Activated CD4-positive, alpha-beta memory T cell treated with anti-CD3 and anti-CD28 coated beads for 36 hours (primary cell): ENCODE data around the gene FATE1. TPM values are rescaled to one million over a fixed set of nuclear protein-coding genes. Genes with fewer than 3 reads are reported as not detected.

Source experiments
- CTCF ChIA-PET: fragments of 350-600 bp; sonication (Branson Sonifier 250); formaldehyde crosslinking; loops from one replicate; lab custom pipeline; 2021; ENCODE audit warnings: antibody characterized with exemption, inconsistent platforms; lab: Charles Lee
- POLR2A ChIA-PET: fragments of 350-600 bp; sonication (Branson Sonifier 250); formaldehyde crosslinking; loops from one replicate; lab custom pipeline; 2021; ENCODE audit warnings: antibody characterized with exemption; lab: Charles Lee
- DNase-seq: peaks from one replicate; pipeline ENCODE4 v3.0.0-alpha.2; 2020
- H3K27ac Mint-ChIP-seq: one replicate; pipeline ENCODE4 v1.8.0; 2021; ENCODE audit warnings: mixed read lengths
- H3K27me3 Mint-ChIP-seq: one replicate; pipeline ENCODE4 v1.8.0; 2021; ENCODE audit warnings: mixed read lengths
- H3K36me3 Mint-ChIP-seq: one replicate; pipeline ENCODE4 v1.8.0; 2021; ENCODE audit warnings: mixed read lengths
- H3K4me1 Mint-ChIP-seq: one replicate; pipeline ENCODE4 v1.8.0; 2021; ENCODE audit warnings: low read depth, mixed read lengths
- H3K4me3 Mint-ChIP-seq: one replicate; pipeline ENCODE4 v1.8.0; 2021; ENCODE audit warnings: mild to moderate bottlenecking, mixed read lengths
- H3K9me3 Mint-ChIP-seq: one replicate; pipeline ENCODE4 v1.8.0; 2021; ENCODE audit warnings: mixed read lengths
- intact Hi-C: fragments of 100-400 bp; cut with micrococcal nuclease; formaldehyde crosslinking; loops from one replicate; pipeline ENCODE4 v1.15.1; 2023
- total RNA-seq, 2 experiments: library from RNA; stranded (reverse); gene quantifications; one replicate each; pipeline ENCODE4 v1.2.3, GENCODE V29; 2021

Gene FATE1, protein sequence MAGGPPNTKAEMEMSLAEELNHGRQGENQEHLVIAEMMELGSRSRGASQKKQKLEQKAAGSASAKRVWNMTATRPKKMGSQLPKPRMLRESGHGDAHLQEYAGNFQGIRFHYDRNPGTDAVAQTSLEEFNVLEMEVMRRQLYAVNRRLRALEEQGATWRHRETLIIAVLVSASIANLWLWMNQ
- total RNA-seq: not detected

DNA sequence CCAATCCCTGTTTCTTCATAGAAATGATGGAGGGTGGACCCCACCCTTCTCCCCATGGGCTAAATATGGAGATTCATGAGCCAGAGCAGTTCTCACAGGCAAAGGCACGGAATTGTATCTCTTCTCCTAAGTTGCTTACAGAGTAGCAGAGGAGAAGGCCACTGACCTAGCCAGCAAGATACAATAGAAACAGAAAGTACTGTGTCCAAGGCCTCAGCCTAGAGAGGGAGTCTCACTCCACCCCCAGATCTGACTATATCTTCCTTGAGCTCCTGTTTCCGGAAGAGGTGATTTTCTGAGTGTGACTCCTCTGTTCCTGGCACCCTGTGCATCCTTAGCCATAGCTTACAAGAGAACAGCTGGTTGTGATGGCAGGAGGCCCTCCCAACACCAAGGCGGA lies at the start of gene FATE1:
TSS of gene FATE1 (plus strand) at position 284 of the 400 bp plus-strand sequence. CDS start at position 369, 85 bp downstream.
- no peak for DNase-seq
- intact Hi-C loops: no loop called here
- Mint-ChIP-seq H3K27ac (no peak within 1 kb of the TSS), H3K4me3 (no peak within 1 kb of the TSS), H3K4me1 (no peaks in the 10 kb centered on the region), H3K9me3 (no peaks in the 10 kb centered on the region), H3K27me3 (peaks cover 2% of the 10 kb centered on the region), H3K36me3 (no peaks in the 10 kb centered on the region)
- ChIA-PET CTCF (no interaction called here), POLR2A (no interaction called here)

DNA sequence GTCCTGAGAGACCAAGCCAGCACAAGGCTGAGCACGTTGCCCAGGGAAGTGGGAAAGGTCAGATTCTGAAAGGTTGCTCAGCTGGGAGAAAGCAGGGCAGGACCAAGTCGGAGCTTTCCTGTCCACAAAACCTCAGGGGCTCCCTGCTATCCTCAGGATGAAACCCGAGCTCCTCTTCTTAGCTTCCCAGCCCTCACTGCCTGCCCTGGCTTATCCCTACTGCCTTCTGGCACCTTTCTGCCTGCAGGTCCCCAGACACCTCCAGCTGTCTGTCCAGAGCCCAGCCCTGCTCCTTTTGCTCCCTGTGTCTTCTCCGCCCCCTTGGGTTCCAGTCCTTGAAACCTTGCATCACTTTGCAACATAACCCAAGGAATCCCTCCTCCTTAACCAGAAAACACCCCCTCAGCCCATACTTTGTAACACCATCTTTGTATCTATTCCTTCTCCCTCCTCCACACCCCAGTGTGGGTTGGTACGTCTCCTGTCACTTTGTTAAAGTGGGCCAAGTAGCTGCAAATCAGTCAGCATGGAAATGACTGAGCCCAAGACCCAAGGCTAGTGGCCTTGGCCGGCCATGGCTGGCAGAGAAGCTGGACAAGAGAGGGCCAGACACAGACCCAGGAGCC lies 40.6 kb upstream of the FATE1 start:
- POLR2A ChIA-PET: no interaction called here
- intact Hi-C loops: no loop called here
- Mint-ChIP-seq H3K27me3 (peaks cover 4% of the 10 kb centered on the region), H3K27ac (no peak overlapping the region), H3K36me3 (no peaks in the 10 kb centered on the region), H3K9me3 (no peaks in the 10 kb centered on the region), H3K4me1 (no peaks in the 10 kb centered on the region), H3K4me3 (no peak overlapping the region)
- DNase-seq: no peak
- CTCF ChIA-PET: no interaction called here

DNA sequence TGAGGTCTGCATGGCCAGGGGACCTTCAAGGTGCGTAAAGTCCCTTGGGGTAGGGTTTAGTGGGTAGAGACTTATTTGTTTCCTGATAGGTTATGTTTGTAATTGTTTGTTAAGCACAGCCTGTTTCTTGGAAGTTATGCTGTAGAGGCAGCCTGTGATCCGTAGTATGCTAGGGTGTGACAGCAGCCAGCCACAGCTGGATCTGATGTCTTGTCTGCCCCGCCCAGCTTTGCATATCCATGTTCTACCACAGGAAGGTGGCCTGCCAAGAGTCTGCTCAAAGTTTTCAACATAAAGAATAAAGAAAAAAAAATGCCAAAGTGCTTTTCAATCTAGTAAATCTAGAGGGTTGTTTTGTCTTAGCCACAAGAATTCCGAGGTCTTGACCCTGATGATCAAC lies 39.6 kb upstream of the FATE1 start:
- DNase-seq: no peak
- no peaks in the 10 kb centered on the region for H3K4me1 Mint-ChIP-seq
- H3K9me3 Mint-ChIP-seq: no peaks in the 10 kb centered on the region
- no peaks in the 10 kb centered on the region for H3K36me3 Mint-ChIP-seq
- POLR2A ChIA-PET: no interaction called here
- no peak overlapping the region for H3K4me3 Mint-ChIP-seq
- no peak overlapping the region for H3K27ac Mint-ChIP-seq
- intact Hi-C loops: no loop called here
- CTCF ChIA-PET: no interaction called here
- H3K27me3 Mint-ChIP-seq: peaks cover 1% of the 10 kb centered on the region

- Mint-ChIP-seq H3K27me3 (peaks cover 9% of the 10 kb centered on the region), H3K4me1 (no peaks in the 10 kb centered on the region), H3K9me3 (no peaks in the 10 kb centered on the region), H3K27ac (no peak overlapping the region), H3K36me3 (no peaks in the 10 kb centered on the region), H3K4me3 (no peak overlapping the region)
- intact Hi-C loops: loop anchor here (5.0 kb wide), 2 partner anchors 173 to 323 kb away; no protein-coding TSS in a partner anchor
- ChIA-PET POLR2A (no interaction called here), CTCF (interaction anchor here (1.6 to 2.9 kb wide), 2 partner anchors 524 to 529 kb away, joined by 5 to 15 read pairs; no protein-coding TSS in a partner anchor)
- DNase-seq: no peak
Measured at GRCh38 chrX:151679798-151680402, 35.9 kb upstream of the FATE1 start.

GRCh38 chrX:151680805-151681204 lies 35.0 kb upstream of the FATE1 start:
- DNase-seq: peak; percentile 68
- no peaks in the 10 kb centered on the region for H3K4me1 Mint-ChIP-seq
- peaks cover 9% of the 10 kb centered on the region for H3K27me3 Mint-ChIP-seq
- intact Hi-C loops: loop anchor here (1.0 to 5.0 kb wide), 3 partner anchors 174 to 530 kb away; no protein-coding TSS in a partner anchor
- H3K27ac Mint-ChIP-seq: no peak overlapping the region
- no peak overlapping the region for H3K4me3 Mint-ChIP-seq
- H3K36me3 Mint-ChIP-seq: no peaks in the 10 kb centered on the region
- H3K9me3 Mint-ChIP-seq: no peaks in the 10 kb centered on the region
- CTCF ChIA-PET: interaction anchor here (0.8 to 2.9 kb wide), 4 partner anchors 174 to 529 kb away, joined by 3 to 15 read pairs (median 4); no protein-coding TSS in a partner anchor
- POLR2A ChIA-PET: no interaction called here

DNA sequence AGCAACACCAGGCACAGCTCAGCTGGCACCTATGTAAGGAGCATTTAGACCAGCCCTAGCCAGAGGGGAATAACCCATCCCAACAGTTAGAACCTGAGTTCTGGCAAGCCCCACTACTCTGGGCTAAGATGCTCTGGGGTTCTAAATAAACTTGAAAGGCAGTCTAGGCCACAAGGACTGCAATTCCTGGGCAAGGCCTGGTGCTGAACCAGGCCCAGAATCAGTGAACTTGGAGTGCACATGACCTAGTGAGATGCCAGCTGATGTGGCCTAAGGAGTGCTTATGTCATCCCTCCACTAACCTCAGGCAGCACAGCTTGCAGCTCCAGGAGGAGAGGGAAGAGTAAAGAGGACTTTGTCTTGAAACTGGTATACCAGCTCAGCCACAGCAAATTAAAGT lies 28.2 kb upstream of the FATE1 start:
- ChIA-PET POLR2A (no interaction called here), CTCF (no interaction called here)
- H3K4me1 Mint-ChIP-seq: no peaks in the 10 kb centered on the region
- no peak overlapping the region for H3K27ac Mint-ChIP-seq
- H3K4me3 Mint-ChIP-seq: no peak overlapping the region
- H3K36me3 Mint-ChIP-seq: no peaks in the 10 kb centered on the region
- H3K9me3 Mint-ChIP-seq: no peaks in the 10 kb centered on the region
- DNase-seq: no peak
- intact Hi-C loops: no loop called here
- peaks cover 3% of the 10 kb centered on the region for H3K27me3 Mint-ChIP-seq

DNA sequence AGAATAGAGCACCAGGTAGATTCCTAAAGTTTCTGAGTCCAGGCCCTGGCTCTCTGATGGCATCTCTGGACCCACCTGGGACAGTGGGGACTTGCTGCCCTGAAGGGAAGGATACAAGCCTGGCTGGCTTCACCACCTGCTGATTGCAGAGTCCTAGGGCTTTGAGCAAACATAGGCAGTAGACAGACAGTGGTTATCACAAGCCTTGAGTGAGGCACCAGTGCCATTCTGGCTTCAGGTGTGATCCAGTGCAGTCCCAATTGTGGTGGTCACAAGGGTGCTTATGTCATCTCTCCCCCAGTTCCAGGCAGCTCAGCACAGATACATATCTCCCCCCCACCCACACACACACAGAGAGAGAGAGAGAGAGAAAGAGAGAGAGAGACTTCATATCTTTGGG lies 27.1 kb upstream of the FATE1 start:
- no peak for DNase-seq
- Mint-ChIP-seq H3K4me1 (no peaks in the 10 kb centered on the region), H3K27me3 (peaks cover 5% of the 10 kb centered on the region), H3K36me3 (no peaks in the 10 kb centered on the region), H3K9me3 (no peaks in the 10 kb centered on the region), H3K27ac (no peak overlapping the region), H3K4me3 (no peak overlapping the region)
- intact Hi-C loops: no loop called here
- ChIA-PET CTCF (no interaction called here), POLR2A (no interaction called here)

- Mint-ChIP-seq H3K27ac (no peak overlapping the region), H3K27me3 (peaks cover 11% of the 10 kb centered on the region), H3K4me1 (no peaks in the 10 kb centered on the region), H3K36me3 (no peaks in the 10 kb centered on the region), H3K4me3 (no peak overlapping the region), H3K9me3 (no peaks in the 10 kb centered on the region)
- no peak for DNase-seq
- POLR2A ChIA-PET: no interaction called here
- CTCF ChIA-PET: no interaction called here
- intact Hi-C loops: no loop called here
Measured at GRCh38 chrX:151692825-151693224, 23.0 kb upstream of the FATE1 start.

GRCh38 chrX:151694121-151694520 lies 21.7 kb upstream of the FATE1 start:
- no peak overlapping the region for H3K4me3 Mint-ChIP-seq
- no peak for DNase-seq
- POLR2A ChIA-PET: no interaction called here
- no peaks in the 10 kb centered on the region for H3K9me3 Mint-ChIP-seq
- CTCF ChIA-PET: no interaction called here
- no peak overlapping the region for H3K27ac Mint-ChIP-seq
- H3K27me3 Mint-ChIP-seq: peaks cover 11% of the 10 kb centered on the region
- no peaks in the 10 kb centered on the region for H3K36me3 Mint-ChIP-seq
- intact Hi-C loops: no loop called here
- H3K4me1 Mint-ChIP-seq: no peaks in the 10 kb centered on the region

DNA sequence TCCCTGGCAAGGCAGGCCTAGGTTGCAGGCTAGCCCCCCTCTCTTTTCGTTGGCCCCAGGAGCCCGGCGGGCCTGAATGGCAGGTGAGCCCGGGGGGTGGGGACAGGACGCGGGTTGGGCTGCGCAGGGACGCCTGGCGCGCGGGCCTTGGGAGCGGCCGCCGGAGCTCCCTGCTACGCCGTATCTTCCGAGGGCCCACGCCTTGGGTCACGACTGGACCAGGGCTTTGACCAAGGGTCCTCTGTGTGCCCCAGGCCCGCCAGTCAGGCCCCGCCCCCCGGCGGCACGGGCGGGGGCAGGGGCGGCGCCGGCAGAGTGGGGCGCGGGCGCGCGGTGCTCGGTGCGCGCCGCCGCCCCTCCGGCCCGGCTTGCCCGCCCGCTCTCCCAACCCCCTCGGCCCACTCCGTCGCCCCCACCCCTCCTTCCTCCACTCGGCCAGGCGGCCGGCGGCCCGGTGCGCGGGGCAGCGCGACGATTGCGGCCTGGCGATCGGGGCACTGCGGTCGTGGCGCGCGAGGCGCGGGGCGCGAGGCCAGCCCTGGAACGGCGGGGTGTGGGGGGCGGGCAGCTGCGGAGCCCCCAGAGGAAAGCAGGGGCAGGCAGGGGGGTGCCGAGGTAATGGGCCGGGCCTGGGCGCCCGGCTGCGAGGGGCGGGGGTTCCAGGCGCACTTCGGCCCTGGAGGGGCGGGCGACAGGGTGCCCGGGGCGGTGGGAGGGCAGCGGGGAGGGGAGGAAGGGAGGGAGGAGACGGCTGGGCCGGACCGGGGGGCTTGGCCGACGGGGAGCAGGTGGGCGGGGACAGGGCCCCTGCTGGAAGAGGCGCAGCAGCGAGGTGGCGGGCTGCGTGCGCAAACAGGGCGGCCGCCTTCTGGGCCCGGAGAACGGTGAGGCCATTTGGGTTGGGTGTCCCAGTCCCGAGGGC lies 20.9 kb upstream of the FATE1 start, which contains the start of gene PRRG3:
TSS of gene PRRG3 (plus strand) at position 798 of the 922 bp plus-strand sequence. CDS start 3,357 bp downstream, outside the sequence.
- Mint-ChIP-seq H3K27me3 (peaks cover 11% of the 10 kb centered on the region), H3K9me3 (no peaks in the 10 kb centered on the region), H3K4me3 (no peak within 1 kb of the TSS), H3K4me1 (no peaks in the 10 kb centered on the region), H3K27ac (no peak within 1 kb of the TSS), H3K36me3 (no peaks in the 10 kb centered on the region)
- intact Hi-C loops: no loop called here
- ChIA-PET POLR2A (no interaction called here), CTCF (no interaction called here)
- no peak for DNase-seq

GRCh38 chrX:151695583-151696340 lies 20.1 kb upstream of the FATE1 start:
- Mint-ChIP-seq H3K27ac (no peak overlapping the region), H3K27me3 (peaks cover 11% of the 10 kb centered on the region), H3K36me3 (no peaks in the 10 kb centered on the region), H3K4me3 (no peak overlapping the region), H3K4me1 (no peaks in the 10 kb centered on the region), H3K9me3 (no peaks in the 10 kb centered on the region)
- no peak for DNase-seq
- intact Hi-C loops: no loop called here
- ChIA-PET CTCF (no interaction called here), POLR2A (no interaction called here)
